ENCODE measurements around the gene VWA5B2.

- TF ChIP-seq CTCF (conservative IDR thresholded peaks at IDR 0.05; ENCODE audit: low read depth, low read length) (no peak; the same call in 1 of the 2 replicates), POLR2A (IDR thresholded peaks at IDR 0.05; ENCODE audit: low read depth, low read length) (no peak), MXI1 (IDR thresholded peaks at IDR 0.05; ENCODE audit: borderline replicate concordance, low read depth, low read length) (no peak), FOS (IDR thresholded peaks at IDR 0.05; ENCODE audit: low read depth, low read length) (no peak), RFX5 (IDR thresholded peaks at IDR 0.05; ENCODE audit: low read depth, low read length) (no peak), RCOR1 (IDR thresholded peaks at IDR 0.05; ENCODE audit: insufficient replicate concordance, low read length) (no peak)
These were observed 4.8 kb downstream of the VWA5B2 start for GRCh38 chr3:184234224-184234623.
